ENCODE results near the gene LGI4.

Gene LGI4

DNA sequence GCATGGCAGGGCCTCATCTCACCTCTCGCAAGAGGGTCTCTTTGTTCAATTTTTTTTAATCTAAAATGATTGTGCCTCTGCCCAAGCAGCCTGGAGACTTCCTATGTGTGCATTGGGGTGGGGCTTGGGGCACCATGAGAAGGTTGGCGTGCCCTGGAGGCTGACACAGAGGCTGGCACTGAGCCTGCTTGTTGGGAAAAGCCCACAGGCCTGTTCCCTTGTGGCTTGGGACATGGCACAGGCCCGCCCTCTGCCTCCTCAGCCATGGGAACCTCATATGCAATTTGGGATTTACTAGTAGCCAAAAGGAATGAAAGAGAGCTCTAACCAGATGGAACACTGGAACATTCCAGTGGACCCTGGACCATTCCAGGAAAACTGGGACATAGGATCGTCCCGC lies 11.3 kb downstream of the LGI4 start:
- DNase-seq (ENCODE audit: low read depth) = no peak

DNA sequence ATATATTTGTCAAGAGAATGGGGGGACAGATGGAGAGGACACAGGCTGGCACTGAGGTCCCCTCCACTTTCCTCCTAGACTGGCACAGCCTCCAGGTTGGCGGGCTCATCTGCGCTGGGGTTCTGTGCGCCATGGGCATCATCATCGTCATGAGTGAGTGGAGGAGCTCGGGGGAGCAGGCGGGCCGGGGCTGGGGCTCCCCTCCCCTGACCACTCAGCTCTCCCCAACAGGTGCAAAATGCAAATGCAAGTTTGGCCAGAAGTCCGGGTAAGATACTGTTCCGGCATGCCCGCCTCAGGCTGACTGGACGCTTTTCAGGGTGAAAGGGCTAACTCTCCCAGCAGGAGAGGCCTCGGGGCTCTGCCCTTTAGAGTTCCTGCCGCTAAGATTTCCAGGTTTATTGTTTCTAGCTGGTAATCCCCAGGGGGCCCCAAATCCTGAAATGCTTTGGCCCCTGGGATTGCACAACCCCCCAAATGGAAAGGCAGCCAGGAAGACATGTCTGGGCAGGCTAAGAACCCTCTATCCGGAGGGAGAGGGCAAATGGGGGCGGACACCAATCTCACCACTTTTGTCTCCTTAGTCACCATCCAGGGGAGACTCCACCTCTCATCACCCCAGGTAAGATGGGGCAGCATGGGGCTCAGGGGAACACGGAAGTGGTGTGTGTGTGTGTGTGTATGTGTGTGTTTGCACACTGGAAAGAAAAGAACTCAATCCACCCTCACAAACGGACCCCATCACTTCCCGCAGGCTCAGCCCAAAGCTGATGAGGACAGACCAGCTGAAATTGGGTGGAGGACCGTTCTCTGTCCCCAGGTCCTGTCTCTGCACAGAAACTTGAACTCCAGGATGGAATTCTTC lies 11.9 kb downstream of the LGI4 start:
- DNase-seq (ENCODE audit: low read depth) = no peak

DNA sequence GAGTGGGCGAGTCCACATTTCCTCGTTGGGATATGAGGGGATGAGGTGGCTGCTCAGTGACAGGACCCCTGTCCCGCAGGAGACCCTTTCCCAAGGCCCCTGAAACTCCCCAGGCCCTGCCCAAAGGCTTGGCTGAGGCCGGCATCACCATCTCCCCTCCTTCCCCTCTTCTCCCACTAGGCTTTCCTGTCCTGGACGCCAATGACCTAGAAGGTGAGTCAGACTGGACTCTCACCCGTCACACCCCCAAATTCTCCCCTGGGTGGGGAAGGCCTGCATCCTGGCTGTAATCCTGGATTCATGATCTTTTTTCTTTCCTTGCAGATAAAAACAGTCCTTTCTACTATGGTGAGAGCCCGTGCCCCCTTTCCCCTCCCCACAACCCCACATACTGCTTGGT lies 14.0 kb downstream of the LGI4 start:
- DNase-seq (ENCODE audit: low read depth) = no peak

DNA sequence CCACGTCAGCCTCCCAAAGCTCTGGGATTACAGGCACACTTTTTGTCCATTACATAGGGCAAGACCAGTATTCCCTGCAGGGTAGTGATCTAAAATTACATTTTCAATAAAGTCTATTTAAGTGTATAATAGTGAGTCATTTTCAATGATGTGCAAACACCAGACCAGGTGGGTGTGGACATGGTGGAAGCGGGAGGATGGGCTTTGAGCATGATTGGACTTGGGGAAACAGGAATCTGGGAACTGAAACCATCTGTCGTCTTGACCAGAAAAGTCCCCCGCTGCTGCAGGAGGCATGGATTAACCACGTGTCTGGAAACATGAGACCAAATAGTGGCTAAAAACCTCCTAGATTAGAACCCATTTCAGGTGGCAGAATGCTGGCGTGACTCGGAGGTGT lies 14.4 kb downstream of the LGI4 start:
- peak; percentile 55 for DNase-seq (ENCODE audit: low read depth)

DNA sequence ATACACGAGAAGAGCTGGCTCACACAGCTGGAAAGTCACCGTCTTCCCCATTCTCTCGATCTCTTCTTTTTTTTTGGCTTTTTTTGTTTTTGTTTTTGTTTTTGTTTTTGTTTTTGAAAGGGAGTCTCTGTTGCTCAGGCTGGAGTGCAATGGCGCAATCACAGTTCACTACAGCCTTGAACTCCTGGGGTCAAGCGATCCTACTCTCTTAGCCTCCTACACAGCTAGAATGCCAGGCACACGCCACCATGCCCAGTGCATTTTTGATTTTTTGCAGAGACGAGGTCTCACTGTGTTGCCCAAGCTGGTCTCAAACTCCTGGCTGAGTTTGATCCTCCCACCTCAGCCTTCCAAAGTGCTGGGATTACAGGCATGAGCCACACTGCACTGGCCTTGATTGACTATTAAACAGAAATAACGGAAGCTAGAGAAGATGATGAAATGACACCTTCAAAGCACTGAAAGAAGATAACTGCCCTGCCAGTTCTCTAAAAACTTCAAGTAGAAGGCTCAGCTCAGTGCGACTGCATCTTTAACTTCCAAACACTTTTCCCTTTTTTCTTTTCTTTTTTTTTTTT lies 15.2 kb downstream of the LGI4 start:
- DNase-seq (ENCODE audit: low read depth) = no peak

DNA sequence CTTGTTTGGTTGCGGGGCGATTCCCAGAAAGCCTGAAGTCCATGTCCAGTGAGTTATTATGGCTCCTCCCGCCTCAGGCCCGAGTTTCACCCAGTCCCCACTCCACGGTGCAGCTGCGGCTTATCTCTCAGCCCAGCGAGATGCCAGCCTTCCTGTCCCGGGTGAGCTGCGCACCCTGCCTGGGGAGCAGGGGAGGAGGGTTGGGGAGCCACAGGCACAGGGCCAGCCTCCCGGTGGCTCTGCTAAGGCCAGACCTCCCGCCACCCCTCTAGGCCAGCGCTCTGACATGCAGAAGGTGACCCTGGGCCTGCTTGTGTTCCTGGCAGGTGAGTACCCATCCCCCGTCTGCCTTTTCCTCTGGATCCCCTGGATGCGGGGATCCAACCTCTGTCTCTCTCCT lies 15.8 kb downstream of the LGI4 start:
- DNase-seq (ENCODE audit: low read depth) = no peak

DNA sequence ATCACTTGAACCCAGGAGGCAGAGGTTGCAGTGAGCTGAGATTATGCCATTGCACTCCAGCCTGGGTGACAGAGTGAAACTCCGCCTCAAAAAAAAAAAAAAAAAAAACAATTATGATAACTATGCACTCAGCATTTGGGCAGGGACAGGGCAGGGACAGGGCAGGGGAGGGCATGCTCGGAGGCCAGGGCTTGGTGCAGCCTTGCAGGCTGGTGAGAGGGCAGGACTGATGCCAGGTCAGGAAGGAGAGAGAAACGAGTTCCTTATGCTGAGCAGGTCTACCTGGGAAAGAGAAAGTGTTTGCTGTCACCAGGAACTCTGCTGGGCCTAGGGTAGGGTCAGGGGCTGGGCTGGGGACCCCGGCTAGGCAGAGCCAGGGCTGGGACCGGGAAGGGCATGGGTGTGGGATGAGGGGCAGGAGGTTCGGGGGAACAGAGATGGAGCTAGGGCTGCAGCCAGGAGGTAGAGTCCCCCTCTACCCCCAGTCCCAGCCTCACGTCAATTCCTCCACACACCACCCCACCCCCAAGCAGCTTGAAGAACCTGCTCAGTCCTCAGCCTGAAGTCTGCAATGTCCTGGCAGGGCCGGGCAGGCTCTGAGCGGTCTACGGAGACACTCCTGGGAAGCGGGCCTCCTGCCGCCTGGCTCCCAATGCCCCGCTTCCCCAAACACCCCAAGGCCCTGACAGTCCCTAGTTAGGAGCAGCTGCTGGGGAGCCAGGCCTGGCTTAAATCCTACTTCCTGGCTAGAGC lies 16.4 kb downstream of the LGI4 start:
- DNase-seq (ENCODE audit: low read depth) = no peak

DNA sequence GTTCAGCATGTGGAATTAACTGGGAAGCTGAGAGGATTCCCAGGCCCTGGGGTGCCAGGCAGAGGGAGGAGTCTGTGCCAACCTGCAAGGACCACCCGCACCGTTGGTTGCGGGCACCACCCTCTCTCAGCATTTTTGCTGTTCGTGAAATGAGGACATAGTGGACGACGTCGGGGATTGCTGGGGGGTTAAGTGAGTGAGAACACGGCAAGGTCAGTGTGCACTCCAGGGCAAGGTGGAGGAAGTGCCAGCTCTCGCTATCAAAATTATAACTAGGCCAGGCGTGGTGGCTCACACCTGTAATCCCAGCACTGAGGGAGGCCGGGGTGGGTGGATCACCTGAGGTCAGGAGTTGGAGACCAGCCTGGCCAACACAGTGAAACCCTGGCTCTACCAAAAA lies 17.1 kb downstream of the LGI4 start:
- DNase-seq (ENCODE audit: low read depth) = no peak

DNA sequence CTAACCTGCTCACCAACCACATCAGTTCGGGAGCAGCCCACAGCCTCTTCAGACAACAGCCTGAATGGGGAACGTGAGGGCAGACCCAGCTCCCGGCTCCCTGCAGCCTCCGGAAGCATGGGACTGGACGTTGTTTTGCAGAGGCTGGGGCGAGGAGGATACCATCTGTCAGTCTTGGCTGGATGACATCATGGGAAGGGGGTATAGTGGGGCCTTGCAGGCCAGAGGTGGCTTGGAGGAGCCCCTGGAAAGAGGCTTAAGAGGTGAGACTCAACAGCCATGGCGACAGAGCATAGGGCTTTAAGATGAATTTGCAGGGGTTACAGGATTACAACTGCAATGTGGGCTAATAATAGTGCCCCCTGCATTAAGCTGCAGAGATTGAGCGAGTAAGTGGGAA lies 17.7 kb downstream of the LGI4 start:
- no peak for DNase-seq (ENCODE audit: low read depth)

DNA sequence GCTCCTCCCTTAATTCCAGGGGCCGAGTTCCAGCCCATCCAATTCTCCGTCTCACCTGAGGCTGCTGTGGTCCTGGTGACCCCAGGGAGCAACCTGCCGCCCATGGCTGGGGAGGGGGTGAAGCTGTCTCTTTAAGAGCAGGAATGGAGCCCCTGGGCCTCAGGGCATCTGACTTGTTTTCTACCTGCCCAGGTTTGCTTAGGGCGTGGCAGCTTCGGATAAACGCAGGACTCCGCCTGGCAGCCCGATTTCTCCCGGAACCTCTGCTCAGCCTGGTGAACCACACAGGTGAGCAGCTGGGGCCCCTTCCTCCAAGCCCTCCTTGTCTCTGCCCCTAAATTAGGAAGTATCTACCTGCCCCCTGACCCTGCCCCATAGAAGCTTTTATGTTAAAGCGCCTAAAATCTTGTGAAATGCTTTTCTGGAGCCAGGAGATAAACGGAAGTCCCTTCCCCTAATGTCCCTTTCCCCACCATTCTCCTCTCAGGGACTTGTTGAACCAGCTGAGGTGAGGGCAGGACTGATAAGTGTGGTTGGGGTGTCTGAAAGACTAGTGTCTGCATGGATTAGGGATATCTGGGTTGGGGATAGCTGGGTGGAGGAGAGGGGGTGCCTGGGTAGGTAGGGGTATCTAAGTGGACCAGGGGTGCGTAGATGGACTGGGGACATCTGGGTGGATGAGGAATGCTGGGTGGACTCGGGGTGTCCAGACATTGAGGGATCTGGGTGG lies 18.6 kb downstream of the LGI4 start:
- no peak for DNase-seq (ENCODE audit: low read depth)

DNA sequence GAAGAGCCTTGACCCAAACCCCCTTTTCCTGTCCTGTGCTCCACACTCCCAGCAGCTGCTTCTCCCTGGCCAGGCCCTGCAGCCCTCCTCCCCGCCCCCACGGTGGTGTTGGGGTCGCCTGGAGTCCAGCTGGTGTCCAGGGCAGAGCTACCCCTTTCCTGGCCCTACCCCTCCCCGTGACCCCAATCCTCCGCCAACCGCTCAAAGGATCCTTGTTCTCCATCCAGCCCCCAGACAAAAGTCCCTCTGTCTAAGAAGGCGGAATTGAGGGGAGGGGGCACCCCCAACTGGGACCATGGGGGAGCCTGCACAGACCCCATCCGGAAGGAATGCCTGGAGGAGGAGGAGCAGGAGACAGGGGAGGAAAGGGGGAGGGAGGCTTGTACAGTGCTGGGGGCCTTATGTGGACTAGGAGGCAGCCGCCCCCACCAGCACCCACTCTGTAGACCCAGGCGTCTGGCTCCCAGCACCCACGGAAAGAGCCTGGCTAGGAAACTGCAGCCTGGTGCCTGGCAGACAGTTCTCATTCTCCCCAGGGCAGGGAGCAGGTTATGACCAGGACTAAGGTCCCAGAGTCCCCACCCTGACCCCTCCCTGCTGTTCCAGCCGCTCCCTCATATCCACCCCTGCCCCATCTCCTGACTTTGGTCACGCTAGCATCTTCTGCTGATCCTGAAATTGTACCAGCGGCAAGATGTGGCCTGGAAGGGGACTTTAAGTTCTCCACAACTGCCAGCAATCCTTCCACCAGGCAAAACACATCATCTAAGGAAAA lies 19.5 kb downstream of the LGI4 start, which contains the start of gene FXYD3:
TSS of gene FXYD3 (plus strand) at position 647 of the 775 bp plus-strand sequence. CDS start 3,554 bp downstream, outside the sequence.
- no peak for DNase-seq (ENCODE audit: low read depth)

DNA sequence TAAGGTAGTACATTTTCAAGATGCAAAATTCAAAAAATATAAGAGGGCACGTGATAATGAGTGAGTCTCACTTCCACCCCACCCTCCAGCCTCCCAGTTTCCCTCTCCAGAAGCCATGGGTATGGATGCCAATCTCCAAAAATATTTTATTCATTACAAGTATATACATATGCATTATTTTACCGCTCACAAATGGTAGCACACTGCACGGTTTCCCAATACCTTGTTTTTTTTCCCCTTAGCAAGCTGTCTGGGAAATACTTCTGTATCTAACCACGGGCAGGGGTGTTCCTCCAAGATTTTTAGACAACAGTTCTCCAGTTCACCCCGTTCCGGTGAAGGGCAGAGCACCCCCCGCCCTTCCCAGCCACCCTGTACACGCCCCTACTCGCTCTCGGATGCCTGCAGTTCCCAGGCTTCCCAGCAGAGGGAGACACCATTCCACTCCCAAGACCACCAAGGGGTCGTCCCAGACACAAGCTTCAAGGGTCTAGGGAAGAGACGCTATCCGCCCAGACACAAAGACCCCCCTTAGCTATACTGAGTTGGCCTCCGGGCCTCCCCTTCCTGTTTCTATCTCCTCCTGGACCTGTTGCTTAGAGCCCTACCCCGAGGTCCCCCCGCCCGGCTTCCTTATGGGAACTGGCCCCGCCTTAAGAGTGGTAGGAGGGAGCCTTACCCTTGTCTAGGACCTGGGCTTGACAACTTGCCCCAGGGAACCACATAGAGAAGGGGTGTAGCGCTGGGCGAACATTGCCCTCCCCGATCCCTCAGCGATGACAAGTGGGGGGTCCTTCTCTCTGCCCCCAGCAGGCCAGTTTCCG lies 20.3 kb downstream of the LGI4 start:
- no peak for DNase-seq (ENCODE audit: low read depth)

DNA sequence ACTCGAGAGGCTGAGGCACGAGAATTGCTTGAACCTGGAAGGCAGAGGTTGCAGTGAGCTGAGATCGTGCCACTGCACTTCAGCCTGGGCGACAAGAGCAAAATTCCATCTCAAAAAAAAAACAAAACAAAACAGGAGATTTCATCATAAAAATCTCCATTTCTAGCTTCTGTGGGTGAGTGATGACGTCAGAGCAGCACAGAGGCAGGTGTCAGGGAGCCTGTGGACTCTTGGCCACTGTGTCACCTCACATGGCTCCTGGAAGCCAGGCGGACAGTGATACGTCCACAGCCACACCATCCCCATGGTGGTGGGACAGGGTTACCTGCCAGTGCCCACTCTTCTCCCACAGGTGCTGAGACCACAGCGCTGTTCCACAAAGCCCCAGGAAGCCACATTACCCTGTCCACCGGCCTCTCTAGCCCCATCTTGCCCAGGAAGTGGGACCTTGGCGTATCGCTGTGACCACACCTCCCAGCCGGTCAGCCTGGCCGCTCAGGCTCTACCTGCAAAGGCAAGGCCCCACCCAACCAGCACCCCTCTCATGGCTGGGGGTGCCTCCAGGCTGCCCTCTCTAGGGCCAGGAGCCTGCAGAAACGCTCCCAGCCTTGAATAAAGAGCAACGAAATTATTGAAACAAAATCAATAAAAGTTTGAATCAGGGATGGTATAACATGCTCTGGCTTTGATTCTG lies 21.7 kb downstream of the LGI4 start:
- DNase-seq (ENCODE audit: low read depth) = no peak

DNA sequence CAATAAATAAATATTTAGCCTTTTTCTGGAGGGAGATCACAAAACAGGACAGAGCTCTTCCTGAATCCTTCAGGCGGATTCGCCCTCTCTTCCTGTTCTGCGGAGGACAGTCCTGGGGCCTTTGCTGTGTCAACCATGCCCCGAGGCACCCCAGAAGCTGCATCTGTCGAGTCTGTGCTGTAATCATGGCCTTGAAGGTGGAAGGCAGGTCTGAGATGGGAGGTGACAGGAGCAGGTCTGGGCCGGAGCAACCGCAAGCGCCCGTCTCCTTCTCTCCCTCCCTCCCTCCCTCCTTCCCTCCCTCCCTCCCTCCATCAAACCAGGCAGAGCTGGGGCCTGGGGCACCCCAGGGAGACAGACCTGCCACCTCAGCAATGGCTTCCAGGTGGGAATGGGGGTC lies 23.9 kb downstream of the LGI4 start:
- no peak for DNase-seq (ENCODE audit: low read depth)

DNA sequence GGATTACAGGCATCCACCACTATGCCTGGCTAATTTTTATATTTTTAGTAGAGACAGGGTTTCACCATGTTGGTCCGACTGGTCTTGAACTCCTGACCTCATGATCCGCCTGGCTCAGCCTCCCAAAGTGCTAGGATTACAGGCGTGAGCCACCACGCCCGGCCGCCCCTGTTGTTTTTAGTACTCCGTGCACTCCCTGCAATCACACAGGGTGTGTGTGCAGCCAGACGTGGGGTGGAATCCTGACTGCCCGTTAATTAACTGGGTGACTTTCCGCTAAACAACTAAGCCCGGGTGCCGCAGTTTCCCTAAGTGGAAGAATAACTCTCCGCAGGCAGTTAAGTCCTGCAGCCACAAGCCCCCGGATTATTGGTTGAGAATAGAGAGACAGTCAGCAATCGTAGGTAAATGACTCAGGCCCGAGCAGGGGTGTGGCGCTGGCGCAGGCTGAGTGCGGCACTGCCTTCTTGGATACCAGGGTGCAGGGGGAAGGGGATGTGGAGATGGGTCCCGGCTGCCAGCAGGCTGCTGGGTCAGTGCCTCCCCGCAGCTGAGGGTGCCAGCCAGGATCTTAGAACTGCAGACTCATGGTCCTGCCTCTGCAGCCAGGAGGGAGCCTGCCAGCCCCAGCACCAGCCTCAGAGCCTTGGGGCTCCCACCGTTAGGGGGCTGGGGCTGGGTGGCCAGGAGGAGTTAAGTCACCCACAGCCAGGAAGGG lies 25.3 kb downstream of the LGI4 start:
- DNase-seq (ENCODE audit: low read depth) = no peak

DNA sequence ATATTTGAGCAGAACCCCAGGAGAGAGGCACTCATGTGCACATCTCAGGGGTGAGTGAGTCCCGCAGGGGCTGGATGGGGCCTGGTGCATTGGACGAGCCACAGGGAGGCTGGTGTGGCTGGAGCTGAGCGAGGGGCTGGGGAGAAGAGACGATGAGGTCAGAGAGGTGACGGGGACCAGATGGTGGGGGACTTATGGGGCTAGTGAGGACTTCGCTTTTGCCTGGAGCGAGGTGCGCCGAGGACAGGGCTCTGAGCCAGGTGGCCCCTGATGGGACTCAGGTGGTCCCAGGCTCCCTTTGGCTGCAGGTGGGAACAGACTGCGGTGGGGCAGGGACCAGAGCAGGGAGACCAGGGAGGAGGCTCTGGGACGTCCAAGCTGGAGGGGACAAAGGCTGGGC lies 26.1 kb downstream of the LGI4 start:
- no peak for DNase-seq (ENCODE audit: low read depth)

DNA sequence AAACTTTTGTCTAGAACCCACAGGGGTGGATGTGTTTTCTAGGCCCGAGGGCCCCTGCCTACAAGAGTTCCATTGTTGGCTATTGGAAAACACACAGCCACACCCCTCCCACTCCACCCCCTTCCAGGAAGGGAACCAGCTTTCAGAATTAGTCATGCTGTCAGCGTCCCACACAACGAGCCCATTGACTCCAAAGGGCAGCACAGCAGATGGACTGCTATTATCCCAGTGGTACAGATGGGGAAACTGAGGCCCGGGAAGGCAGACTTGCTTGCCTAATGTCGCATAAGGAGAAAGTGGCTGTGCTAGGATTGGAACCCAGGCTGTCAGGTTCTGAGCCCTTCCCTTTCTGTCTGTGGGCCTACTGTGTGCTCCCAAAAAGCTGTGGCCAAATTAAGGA lies 27.3 kb downstream of the LGI4 start:
- no peak for DNase-seq (ENCODE audit: low read depth)

DNA sequence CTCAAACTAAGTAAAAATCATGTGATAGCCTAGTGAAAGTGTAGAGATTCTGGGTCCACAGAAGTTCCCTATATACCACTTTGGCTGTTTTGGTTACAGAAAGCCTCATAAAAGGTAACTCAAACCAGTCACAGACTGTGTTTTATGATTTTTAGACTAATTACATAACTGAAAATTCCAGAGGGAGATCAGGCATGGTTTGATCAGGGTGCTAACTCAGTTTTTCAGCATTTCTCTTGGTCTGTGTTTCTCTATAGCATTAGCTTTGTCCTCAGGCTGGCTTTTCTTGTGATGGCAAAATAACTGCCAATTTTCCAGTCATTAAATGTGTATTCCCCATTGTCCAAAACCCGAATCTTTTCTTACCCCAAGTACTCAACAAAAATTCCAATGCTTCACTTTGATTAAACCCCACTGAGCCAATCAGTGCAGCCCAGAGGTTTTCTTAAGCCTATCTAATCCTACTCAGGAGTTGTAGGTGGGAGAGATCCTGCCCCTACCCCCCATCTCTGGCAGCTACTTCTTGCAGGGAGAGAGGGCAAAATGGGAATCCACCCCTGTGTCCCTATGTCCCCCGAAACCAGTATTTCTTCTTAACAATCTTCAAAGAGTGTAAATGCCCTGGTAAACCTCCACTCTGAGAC lies 27.8 kb downstream of the LGI4 start:
- no peak for DNase-seq (ENCODE audit: low read depth)

DNA sequence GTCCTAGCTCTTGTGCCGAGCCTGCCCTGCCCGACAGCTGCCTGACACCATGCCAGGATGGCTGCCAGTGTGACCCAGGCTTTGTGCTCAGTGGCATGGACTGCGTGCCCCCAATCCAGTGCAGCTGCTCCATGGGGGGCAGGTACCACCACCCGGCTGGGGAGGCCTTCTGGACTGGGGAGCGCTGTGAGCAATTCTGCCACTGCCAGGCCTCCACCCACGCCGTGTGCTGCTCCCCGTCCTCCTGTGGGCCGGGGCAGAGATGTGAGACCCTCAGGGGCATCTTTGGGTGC lies 28.6 kb downstream of the LGI4 start:
- no peak for DNase-seq (ENCODE audit: low read depth)

Measured in HS-5 (cell line).